NCI-H1694 treated with DMSO at 0.1 percent for 48 hours (cell line): ENCODE measurements around the gene MAGEA12.
"Not testable (repeated sequence)": the region's sequence is repeated elsewhere in the genome, so short reads cannot be mapped to it uniquely, and the experiment has no call there.

Experiments used
- DNase-seq: peaks from one replicate; lab custom pipeline; 2025; lab: John Stamatoyannopoulos, UW

The MAGEA12 gene

DNA sequence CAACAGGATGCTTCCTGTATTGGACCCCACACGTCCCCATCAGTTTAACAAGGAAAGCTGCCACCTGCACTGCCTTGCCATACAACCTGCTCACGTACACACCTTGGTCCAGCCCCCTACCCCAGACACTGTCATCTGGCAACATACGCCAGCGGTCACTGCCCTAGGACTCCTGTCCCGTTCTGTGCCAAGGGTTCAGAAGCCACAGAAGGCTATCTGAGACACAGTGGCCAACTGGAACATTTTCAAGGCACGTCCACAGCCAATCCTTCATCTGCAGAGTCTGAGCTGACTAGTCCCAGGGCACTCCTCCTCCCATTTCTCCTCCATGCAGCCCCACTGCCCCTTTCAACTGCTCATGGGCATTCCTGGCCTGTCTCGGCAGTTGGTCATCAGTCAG lies 28.0 kb downstream of the MAGEA12 start:
- DNase-seq: not testable (repeated sequence)

DNA sequence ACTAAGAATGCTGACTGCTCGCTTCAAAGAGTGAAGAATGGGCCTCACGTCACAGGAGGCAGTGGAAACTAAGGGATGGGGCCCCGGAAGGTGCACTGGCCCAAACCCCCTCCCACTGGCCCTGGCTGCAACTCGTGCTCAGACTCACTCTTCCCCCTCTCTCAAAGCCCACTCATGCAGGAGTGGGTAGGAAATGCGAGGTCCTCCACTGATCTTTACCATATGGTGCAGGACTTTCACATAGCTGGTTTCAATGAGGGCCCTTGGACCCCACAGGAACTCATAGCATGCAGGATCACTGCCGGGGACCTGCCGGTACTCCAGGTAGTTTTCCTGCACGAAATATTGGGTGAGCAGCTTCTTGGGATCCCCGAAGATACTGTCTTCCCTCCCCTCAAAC lies 33.0 kb downstream of the MAGEA12 start:
- not testable (repeated sequence) for DNase-seq

DNA sequence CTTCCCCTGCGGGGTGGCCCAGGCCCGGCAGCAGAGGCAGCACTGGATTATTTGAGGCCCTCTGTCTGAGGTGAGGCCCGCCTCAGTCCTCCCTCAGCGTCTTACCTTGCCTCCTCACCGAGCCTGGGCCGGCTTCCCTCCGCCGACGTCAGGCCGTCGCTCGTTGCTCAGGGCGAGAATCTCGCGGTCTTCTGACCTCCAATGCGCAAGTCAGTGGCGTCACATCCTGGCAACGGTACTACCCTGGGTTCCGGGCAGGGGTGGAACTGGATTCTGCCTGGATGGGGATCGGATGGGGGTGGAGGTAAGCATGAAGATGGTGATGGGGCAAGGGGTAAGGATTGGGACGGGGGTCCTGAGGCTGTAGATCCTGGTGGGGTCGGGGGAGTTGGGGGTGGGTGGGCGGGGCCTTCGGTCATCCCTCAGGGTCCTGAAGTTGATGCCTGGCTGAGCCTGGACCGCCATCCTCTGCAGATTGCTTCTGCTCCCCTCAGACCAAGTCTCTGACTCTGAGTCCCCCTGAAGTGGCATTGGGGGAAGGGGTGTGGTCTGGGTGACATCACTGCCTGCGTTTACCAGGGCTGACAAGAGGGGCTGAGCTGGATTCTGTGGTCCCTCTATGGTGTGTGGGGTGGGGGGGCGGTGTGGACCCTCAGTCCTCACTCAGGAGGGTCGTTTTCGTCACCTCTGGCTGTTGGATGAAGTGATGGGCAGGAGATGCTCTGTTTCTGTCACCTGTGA lies 36.2 kb downstream of the MAGEA12 start, which contains the start of gene MAGEA6:
Gene MAGEA6 (minus strand): TSS at position 141 of the 741 bp plus-strand sequence. CDS start 2,039 bp downstream, outside the sequence.
- DNase-seq: not testable (repeated sequence)

DNA sequence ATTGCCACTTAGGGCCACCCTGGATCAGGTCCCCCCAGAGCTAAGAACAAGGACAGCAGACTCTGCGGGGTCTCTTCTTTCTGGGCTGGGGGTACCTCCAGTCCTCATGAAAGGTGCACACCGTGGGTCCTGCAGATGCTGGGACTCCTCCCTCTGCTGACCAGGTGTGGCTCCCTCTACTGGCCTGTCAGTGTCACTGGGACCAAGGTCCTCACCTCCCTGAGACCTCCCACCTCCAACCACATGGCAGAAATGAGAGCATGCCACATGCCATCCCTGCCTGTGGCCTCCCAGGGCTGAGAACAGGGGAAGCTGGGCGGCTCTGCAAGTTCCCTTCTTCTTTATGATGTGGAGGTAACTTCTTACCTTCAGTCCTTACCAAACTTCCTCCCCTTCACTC lies 53.5 kb downstream of the MAGEA12 start:
- not testable (repeated sequence) for DNase-seq
